ENCODE data around the gene MRPS11. TPM values are rescaled to one million over a fixed set of nuclear protein-coding genes. Genes with fewer than 3 reads are reported as not detected.
A peak's percentile ranks its signal among the peaks of the same experiment; 100 is the strongest.

Gene MRPS11
- total and polyA plus RNA-seq, 2 of the 8 experiments (the other 6 are each of a cell fraction or from before 2014, with no cell fraction given), result 41.4 to 59.2 TPM

- no peak for TF ChIP-seq TBP (IDR thresholded peaks at IDR 0.05; ENCODE audit: low read depth, low read length)
- TF ChIP-seq SP2 (IDR thresholded peaks at IDR 0.05; ENCODE audit: low read length), result no peak
- TF ChIP-seq EZH2 (IDR thresholded peaks at IDR 0.05; ENCODE audit: low read depth, low read length, severe bottlenecking), result no peak
- TF ChIP-seq CTCF (IDR thresholded peaks at IDR 0.05; ENCODE audit: control extremely low read depth in 1 of 3, insufficient read depth in 1 of 3, low read depth in 1 of 3, low read length in 3 of 3), result peak in 1 of 3 experiments; percentile 4; a peak in 2 of 4 replicates
- no peak overlapping the region for H3K23ac ChIP-seq (ENCODE audit: insufficient read length)
- no peak overlapping the region for H2BK120ac ChIP-seq (replicated peaks; ENCODE audit: low read depth, low read length)
- H2AFZ ChIP-seq (ENCODE audit: low read length), result no peak overlapping the region
- H3K4me3 ChIP-seq (ENCODE audit: extremely low read depth in 1 of 4, insufficient read depth in 2 of 4, low read depth in 3 of 4, low read length in 4 of 4), result no peak overlapping the region
- no peak overlapping the region for H2AK5ac ChIP-seq (ENCODE audit: low read depth, low read length)
- H2BK20ac ChIP-seq (ENCODE audit: low read length), result no peak overlapping the region
- no peak overlapping the region for H3K9ac ChIP-seq (replicated peaks in 1 of 4; ENCODE audit: extremely low read depth in 1 of 4, low read depth in 3 of 4, low read length in 3 of 4)
- CTCF ChIA-PET (ENCODE audit: partially characterized antibody), result interaction anchor here (0.7 to 3.4 kb wide), 12 partner anchors 9 to 231 kb away, joined by 3 to 14 read pairs (median 4); no protein-coding TSS in a partner anchor
- no peak overlapping the region for H4K5ac ChIP-seq (ENCODE audit: insufficient read length, low read depth, low read length)
- no peak overlapping the region for H3K14ac ChIP-seq (ENCODE audit: insufficient read length)
- H3K4ac ChIP-seq (replicated peaks; ENCODE audit: insufficient read length, low read depth, low read length), result no peak overlapping the region
- H4K20me1 ChIP-seq (replicated peaks in 1 of 2; ENCODE audit: control insufficient read depth in 1 of 2, insufficient read depth in 2 of 2, low read length in 2 of 2), result peaks cover 2 to 5% of the 10 kb centered on the region in 2 experiments
- no peak overlapping the region for H2BK15ac ChIP-seq (ENCODE audit: low read length)
- peaks cover 7% of the 10 kb centered on the region for H3K23me2 ChIP-seq (ENCODE audit: low read depth, low read length)
- H3K27me3 ChIP-seq (replicated peaks in 1 of 4; ENCODE audit: control insufficient read depth in 3 of 4, extremely low read depth in 1 of 4, insufficient read depth in 3 of 4, low read length in 3 of 4), result no peaks in the 10 kb centered on the region
- DNase-seq (ENCODE audit: low read depth in 1 of 2, low spot score in 2 of 2), result no peak
- no peak overlapping the region for H3K4me2 ChIP-seq (ENCODE audit: insufficient read depth in 1 of 2, low read depth in 2 of 2, low read length in 2 of 2)
- H3K36me3 ChIP-seq (ENCODE audit: control insufficient read depth in 2 of 4, insufficient read depth in 4 of 4, low read length in 3 of 4), result peaks cover 0 to 12% (median 9%) of the 10 kb centered on the region in 4 experiments; a peak in 6 of 8 replicates
- no peak overlapping the region for H3K18ac ChIP-seq (ENCODE audit: extremely low read depth, low read length)
- H3K4me1 ChIP-seq (replicated peaks in 1 of 4; ENCODE audit: control insufficient read depth in 3 of 4, insufficient read depth in 4 of 4, low read length in 3 of 4), result no peaks in the 10 kb centered on the region; a peak in 1 of 7 replicates
- POLR2A ChIA-PET (ENCODE audit: partially characterized antibody), result interaction anchor here (0.8 kb wide), 1 partner anchor 9 kb away, joined by 3 read pairs; no protein-coding TSS in a partner anchor
- H2BK12ac ChIP-seq (ENCODE audit: low read depth, low read length), result no peak overlapping the region
- no peak overlapping the region for H4K91ac ChIP-seq (replicated peaks; ENCODE audit: insufficient read length, low read length)
- peaks cover 0 to 20% of the 10 kb centered on the region in 2 experiments; a peak in 3 of 4 replicates for H3K79me2 ChIP-seq (ENCODE audit: control insufficient read depth in 1 of 2, insufficient read depth in 2 of 2, low read length in 2 of 2)
- no peak overlapping the region for H3K56ac ChIP-seq (replicated peaks; ENCODE audit: insufficient read length, low read depth, low read length)
- no peaks in the 10 kb centered on the region for H3K9me3 ChIP-seq (ENCODE audit: insufficient read depth in 2 of 2, low read depth in 1 of 2, low read length in 1 of 2)
- H4K8ac ChIP-seq (ENCODE audit: extremely low read depth, insufficient read depth, low read length), result no peak overlapping the region
- H3K79me1 ChIP-seq (ENCODE audit: low read depth, low read length), result 0 out of 2 replicates have a peak, but pooled peaks cover 5% of the 10 kb centered on the region
- H3K27ac ChIP-seq (ENCODE audit: low read depth, low read length), result no peak overlapping the region
- H2BK5ac ChIP-seq (ENCODE audit: low read depth, low read length), result no peak overlapping the region
- FAIRE-seq, result no peak
- WGBS, 2 experiments (ENCODE audit: extremely low coverage in 1 of 2, insufficient coverage in 1 of 2, insufficient read length in 1 of 2, insufficient replicate concordance in 2 of 2, low coverage in 1 of 2, low lambda C conversion rate in 2 of 2, missing lambda C conversion rate in 1 of 2), result 92% methylated on average over 6 of the region's 6 CpGs; no CpG with 5 or more reads in 1 of the 2 experiments
Observed at GRCh38 chr15:88470625-88471372, 3.3 kb downstream of the MRPS11 start.

All from H1 (cell line).